Measurements from ENCODE around the gene UTS2R.

GRCh38 chr17:82389379-82389778 lies 17.8 kb downstream of the UTS2R start:
- no peak for TF ChIP-seq SPI1 (IDR thresholded peaks at IDR 0.05; ENCODE audit: borderline replicate concordance, low read depth)
- TF ChIP-seq, protein P1, sequence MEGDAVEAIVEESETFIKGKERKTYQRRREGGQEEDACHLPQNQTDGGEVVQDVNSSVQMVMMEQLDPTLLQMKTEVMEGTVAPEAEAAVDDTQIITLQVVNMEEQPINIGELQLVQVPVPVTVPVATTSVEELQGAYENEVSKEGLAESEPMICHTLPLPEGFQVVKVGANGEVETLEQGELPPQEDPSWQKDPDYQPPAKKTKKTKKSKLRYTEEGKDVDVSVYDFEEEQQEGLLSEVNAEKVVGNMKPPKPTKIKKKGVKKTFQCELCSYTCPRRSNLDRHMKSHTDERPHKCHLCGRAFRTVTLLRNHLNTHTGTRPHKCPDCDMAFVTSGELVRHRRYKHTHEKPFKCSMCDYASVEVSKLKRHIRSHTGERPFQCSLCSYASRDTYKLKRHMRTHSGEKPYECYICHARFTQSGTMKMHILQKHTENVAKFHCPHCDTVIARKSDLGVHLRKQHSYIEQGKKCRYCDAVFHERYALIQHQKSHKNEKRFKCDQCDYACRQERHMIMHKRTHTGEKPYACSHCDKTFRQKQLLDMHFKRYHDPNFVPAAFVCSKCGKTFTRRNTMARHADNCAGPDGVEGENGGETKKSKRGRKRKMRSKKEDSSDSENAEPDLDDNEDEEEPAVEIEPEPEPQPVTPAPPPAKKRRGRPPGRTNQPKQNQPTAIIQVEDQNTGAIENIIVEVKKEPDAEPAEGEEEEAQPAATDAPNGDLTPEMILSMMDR (IDR thresholded peaks at IDR 0.05; ENCODE audit: insufficient read depth, low read length) = no peak

All from HL-60 (cell line).